ENCODE results near the gene FNDC3B.

The FNDC3B gene

DNA sequence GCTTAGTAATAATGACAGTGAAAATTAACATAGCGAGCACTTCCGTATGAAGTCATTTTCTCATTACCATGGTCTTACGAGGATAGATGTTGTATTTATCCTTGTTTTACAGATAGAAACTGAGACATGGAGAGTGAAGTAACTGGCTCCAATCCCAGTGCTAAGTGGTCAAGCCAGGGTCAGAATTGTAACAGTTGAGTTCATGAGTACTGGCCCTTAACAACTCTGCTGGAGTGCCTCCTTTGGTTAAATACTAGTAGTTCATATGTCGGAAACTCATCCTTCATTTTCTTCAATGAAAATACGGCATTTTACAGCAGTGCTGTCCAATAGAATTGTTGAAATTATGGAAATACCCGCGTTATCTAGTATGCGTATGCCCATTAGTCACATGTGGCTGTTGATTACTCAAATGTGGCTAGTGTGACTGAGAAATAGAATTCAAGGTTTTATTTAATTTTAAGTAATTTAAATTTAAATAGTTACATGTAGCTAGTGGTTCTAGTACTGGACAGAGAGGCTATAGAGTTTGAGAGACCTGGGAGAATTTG, 32.5 kb downstream of the FNDC3B start:
- DNase-seq (ENCODE audit: low read depth in 4 of 4, low spot score in 1 of 4): no peak

DNA sequence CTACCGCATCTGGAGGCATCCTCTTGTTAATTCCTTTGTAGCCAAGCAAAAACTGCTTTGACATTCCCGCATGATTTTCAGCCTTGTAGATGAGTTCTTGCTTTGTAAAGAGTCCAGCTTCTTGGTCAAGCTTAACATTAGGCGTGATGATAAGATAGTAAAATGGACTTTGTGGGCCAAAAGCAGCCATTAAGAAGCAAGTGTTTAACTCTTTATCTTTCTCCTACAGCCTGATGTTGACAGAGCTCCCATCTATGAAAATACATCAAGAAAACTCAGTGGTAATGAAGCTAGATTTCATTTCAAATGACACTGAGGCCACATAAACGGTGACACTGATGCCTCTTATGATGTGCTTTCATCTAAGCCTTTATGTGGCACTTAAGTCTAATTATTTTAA, 33.2 kb downstream of the FNDC3B start:
- no peak for DNase-seq (ENCODE audit: low read depth in 4 of 4, low spot score in 1 of 4)

DNA sequence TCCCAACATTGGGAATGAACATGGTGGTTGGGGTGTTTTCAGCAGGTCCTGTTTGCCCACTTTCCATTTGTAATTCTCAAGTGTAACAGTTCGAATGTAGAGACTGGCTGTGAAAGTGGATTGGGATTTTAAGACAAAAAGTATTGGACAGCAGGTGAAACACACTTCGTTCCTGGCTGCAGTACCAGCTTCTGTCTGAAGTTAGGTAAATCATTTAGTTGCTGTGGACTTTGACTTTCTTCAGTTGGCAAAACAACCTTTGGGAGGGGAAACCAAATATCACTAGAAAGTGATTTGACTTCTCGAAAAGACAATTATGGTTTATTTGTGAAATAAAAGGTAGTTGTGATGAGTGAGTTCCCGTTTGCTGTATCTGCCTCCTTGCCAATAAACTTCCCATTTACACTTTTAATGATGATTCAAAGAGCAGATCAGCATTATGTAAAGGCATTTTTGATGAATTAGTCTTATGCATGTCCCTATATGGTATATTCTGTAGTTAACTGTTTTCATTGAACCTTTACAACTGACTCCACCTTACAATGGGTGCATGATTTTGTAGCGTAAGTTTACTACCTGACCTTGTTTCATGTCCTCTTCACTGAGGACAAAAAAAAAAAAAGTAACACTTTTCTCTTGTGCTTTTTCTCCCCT, 34.0 kb downstream of the FNDC3B start:
- DNase-seq (ENCODE audit: low read depth in 4 of 4, low spot score in 1 of 4): no peak

DNA sequence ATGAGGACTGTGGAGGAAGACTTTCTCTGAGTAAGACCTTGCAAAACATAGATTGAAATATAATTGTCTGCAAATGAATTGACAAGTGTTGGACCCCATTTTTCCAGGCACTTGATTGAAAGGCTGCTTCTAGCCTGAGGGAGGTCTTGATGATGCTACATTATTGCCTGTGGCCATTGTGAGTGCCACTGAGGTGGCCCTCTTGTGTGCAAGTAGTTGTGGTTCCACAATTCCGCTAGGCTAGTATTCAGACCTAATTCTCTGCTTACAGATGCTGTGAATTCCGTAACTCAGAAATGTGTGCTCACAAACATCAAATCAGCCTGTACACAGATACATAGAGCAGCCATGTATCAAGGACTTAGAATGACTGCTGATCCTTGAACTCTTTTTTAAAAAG, 34.7 kb downstream of the FNDC3B start:
- no peak for DNase-seq (ENCODE audit: low read depth in 4 of 4, low spot score in 1 of 4)

DNA sequence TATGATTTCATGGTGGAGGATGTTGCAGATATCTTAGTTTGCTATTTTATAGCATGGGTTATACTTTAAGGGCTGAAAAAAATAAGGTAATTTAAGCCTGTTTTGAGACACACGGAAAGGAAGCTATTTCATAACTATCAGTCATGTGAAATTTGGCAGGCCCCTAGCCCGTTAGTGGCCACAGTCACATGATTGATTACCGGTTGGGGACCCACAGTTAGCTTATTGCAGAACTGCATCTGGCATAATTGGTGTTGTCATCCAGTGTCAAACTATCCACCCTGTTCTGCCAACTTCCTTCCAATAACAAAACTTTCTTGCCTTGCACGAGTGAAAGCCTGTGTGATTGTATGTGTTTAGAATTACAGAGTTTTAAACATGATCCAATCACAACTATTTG, 35.2 kb downstream of the FNDC3B start:
- DNase-seq (ENCODE audit: low read depth in 4 of 4, low spot score in 1 of 4): no peak

DNA sequence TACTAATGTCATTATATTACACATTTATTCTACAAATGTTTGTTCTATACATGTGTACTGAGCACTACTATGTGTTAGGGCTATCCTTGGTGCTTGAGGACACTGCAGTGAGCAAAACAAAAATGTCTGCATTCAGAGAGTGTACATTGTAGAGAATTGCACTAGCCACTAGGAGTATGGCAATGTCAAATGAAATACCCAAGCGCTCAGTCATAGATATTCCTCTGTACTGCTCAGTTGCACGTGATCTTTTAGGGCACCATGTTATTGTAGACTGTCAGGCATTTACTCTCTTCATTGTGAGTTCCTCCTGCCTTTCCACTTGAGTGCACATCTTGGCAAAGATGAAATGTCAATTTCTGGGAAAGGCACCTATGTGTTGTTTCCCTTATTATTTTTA, 36.8 kb downstream of the FNDC3B start:
- DNase-seq (ENCODE audit: low read depth in 4 of 4, low spot score in 1 of 4): no peak

DNA sequence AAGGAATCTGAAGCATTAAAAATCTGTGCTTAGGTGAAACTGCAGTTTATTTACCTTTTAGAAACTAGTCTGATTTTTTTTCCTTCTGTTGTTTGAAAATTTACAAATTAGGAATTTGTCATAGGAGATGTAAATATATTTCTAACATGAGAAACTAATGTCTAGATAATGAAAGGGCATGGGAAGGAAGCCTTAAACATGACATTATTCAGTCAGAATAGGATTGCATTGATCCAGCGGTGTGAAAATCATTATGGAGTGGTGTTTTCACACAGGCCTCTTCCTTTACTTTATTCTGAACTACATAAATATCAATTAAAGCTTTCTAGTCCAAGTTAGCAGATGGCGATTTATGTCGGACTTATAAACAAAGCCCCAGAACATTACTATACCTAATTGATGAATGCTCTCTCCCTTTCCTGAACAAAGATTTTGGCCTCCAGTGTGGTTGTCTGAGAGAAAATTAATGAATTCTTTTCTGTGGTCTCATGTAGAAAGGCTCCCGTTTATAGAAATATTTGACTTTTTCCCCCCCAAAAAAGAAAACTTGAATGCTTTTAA, 37.9 kb downstream of the FNDC3B start:
- DNase-seq (ENCODE audit: low read depth in 4 of 4, low spot score in 1 of 4): no peak

DNA sequence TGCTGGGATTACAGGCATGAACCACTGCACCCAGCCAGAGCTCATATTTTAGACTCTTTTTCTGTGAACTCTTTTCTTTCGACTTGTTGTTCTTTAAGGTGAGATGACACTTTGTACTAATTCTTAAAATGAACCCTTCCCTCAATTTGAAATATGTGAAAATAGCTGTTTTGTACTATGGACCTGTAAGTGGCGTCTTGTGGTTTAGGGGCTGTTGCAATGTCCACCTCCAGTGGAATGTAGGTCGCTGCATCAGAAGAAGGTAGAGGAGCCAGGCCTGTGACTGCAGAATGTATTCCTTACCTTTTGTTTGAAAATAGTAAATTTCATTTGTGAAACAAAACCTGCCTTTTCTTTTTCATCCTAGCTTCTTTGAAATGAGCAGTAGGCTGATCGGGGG, 38.9 kb downstream of the FNDC3B start:
- DNase-seq (ENCODE audit: low read depth in 4 of 4, low spot score in 1 of 4): no peak

DNA sequence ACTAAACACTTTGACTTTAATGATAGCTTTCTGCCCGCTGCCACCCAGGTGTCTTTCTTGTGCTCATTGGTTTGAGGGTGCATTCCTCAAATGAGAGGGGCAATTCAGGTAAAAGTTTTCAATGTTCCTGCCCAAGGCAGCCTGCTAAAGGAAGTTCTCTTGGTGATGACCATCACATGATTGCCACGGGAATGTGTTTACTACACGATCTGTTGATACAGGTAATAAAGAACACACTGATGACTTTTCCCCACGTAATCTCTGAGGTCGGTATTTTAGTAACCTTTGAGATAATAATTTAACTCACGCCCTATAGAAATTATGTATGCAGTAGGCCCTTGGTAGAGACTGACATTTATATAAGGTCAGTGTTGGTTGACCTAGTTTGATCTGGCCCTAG, 39.3 kb downstream of the FNDC3B start:
- no peak for DNase-seq (ENCODE audit: low read depth in 4 of 4, low spot score in 1 of 4)

DNA sequence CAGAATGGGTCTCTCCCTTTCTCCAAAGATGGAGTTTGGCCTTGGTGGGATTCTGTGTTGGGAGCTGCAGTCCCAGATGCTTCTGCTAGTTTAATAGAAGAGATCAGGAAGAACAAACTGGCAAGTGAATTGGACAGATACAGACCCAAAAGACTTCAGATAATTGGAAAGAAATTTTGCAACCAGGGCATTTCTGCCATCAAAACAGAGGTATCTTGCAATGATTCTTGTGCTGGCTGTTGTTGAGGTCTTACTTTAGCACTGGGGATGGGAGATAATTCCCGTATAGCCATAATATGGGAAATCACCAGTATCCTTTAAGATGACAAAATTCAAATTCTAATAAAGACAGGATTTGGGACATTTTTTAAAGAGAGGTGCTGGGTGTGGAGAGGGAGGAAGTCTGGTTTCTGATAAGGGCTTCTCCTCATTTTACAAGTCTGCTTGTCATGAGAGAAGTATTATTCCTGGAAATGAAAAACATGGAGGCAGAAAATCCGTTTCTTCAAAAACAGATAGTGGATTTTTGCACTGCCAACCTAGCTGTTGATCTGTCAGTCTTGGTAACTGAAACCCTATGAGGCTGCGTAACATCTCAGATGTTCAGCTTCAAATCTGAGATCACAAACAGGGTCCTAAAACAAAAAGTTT, 40.1 kb downstream of the FNDC3B start:
- DNase-seq (ENCODE audit: low read depth in 4 of 4, low spot score in 1 of 4): no peak

DNA sequence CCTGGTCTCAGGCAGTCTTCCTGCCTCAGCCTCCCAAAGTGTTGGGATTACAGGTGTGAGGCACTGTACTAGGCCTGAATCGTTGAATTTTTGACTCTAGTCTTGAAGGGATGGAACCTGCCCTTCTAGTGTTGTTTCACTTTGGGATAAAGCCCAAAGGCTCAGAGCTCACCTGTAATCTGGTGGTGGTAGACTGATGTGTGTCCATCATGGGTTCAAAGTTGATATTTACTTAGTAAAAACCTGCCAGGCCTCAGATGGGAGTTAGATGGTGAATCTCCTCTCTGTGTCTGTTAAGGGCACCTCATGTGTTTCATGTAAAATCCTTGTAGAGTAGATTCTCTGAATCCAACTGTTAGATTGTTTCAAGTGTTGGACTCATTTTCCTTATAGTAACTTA, 41.1 kb downstream of the FNDC3B start:
- no peak for DNase-seq (ENCODE audit: low read depth in 4 of 4, low spot score in 1 of 4)

DNA sequence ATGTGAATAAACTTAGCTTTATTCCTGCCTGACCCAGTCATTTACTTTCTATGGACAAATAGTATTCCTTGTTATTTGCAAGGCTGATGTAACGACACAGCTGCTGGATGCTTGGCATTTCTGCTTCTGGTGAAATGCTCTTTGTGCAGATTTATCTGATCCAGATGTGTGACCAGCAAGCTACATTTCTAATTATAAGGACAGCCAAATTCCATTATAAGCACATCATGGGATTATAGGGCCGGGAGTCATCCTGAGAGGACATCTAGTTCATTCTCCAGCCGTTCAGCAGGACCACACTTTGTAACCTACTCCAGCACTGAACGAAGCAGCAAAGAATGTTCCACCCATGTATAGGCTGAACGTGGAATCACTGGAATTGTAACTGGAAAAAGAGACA, 42.9 kb downstream of the FNDC3B start:
- no peak for DNase-seq (ENCODE audit: low read depth in 4 of 4, low spot score in 1 of 4)

DNA sequence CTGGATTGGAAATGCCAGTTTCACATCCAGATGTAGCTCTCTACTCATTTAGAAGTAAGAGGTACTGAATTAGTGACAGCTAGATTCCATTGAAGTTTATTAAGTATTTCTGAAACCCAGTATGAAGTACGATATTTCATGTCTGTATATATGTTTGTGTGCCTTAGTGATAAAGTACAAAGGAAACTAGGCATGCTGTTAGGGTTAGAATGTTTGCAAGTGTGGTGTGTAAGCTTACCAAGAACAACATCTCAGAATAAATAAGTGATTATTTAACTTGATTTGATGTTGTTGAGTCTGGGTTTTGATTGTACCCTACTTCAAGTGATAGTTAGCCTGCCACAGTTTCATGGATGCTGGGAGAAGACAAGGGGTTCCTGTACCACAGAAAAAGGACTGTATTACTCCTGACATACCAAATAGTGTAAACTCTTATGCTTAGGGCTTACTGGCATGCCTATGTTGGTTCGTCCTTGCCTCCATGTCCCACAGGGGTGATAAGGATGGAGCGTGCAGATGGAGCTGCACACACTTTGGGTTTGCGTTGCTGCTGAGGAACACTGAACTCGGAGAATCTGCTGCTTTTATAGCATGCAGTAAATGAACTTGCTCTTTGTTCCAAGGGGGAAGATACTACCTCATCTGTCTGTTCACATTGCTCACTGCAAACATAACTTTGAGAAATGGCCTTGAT, 43.6 kb downstream of the FNDC3B start:
- no peak for DNase-seq (ENCODE audit: low read depth in 4 of 4, low spot score in 1 of 4)

DNA sequence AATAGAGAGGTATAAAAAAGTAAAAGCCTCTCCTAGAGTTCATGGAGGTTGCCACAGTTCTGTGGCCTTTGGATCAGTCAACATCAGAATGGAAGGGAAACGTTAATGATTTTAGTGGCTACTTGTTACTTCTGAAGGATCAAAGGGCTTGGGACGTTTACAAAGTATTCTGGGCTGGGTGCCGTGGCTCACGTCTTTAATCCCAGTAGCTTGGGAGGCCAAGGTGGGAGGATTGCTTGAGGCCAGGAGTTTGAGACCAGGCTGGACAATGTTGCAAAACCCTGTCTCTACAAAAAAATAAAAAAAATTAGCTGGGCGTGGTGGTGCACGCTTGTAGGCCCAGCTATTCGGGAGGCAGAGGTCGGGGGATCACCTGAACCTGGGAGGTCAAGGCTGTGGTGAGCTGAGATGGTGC, 44.6 kb downstream of the FNDC3B start:
- no peak for DNase-seq (ENCODE audit: low read depth in 4 of 4, low spot score in 1 of 4)

DNA sequence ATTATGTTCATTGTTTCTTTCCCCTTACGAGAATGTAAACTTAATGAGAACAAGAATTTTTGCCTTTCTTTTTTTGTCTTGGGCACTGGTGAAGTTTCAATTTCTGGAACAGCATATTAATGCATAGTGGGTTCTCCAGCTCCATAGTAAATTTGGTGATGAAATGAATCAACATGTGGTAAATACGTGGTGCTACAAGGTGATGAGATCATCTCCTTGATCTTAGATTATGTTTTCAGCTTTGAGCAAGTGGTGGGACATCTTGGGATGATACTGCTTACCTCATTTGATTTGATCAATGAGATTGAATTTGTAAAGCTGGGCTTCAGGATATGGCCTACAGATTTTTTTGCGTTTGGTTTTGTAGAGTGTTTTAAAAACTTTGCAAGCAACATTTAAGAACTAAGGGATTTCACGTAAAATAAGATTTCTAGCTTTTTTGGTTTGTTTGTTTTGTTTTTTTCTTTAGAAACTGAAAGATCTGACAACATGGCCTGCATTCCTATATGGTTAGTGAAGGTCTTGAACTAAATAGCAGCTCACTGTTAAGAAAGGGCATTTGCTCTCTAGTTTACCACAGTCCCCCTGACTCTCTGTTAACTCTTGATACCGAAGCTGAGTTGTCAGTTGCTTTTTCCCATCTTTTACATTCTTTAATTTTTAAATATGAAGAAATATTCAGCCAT, 45.6 kb downstream of the FNDC3B start:
- DNase-seq (ENCODE audit: low read depth in 4 of 4, low spot score in 1 of 4): no peak

DNA sequence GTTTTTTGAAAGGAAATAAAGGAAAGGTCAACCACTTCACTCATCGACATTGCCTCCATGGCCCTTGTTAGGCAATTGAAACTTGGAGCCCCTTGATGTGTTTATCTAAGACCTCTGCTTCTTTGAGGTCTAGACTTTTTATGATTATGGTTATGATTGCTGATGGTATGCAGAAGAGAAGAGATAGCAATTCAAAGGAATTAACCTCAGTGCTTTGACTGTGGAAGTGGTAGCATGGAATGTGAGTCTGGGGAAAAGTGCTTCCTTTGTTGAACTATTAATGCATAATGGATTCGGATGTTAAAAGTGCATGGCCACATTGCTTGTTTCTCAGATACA, 46.1 kb downstream of the FNDC3B start:
- no peak for DNase-seq (ENCODE audit: low read depth in 4 of 4, low spot score in 1 of 4)

DNA sequence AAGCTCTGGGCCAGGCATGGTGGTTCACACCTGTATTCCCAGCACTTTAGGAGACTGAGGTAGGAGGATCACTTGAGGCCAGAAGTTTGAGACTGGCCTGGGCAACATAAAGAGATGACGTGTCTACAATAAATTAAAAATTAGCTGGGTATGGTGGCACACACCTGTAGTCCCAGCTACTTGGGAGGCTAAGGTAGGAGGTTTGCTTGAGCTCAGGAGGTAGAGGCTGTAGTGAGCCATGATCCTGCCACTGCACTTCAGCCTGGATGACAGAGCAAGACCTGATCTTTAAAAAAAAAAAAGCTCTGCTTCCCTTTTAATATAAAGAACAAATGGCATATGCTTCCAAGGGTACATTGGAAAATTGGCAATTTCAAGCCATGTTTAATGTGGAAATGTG, 46.7 kb downstream of the FNDC3B start:
- no peak for DNase-seq (ENCODE audit: low read depth in 4 of 4, low spot score in 1 of 4)

DNA sequence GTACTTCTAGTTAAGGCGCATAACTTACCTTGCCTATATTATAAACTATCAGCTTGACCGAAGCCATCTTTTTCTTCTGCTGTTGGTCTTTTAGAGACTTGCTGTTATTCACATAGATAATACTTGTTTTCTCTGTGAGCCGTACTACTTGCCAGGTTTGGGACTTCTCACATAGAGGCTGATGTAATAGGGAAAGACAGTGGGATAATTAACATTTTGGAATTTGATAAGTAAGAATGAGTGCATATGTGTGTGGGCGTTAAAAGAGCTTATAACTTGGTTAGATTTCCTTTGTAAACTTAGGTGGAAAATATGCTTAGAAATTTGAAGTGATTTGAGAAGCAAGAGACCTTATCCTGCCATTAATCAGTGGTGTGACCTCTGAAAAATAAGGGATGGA, 47.8 kb downstream of the FNDC3B start:
- no peak for DNase-seq (ENCODE audit: low read depth in 4 of 4, low spot score in 1 of 4)

DNA sequence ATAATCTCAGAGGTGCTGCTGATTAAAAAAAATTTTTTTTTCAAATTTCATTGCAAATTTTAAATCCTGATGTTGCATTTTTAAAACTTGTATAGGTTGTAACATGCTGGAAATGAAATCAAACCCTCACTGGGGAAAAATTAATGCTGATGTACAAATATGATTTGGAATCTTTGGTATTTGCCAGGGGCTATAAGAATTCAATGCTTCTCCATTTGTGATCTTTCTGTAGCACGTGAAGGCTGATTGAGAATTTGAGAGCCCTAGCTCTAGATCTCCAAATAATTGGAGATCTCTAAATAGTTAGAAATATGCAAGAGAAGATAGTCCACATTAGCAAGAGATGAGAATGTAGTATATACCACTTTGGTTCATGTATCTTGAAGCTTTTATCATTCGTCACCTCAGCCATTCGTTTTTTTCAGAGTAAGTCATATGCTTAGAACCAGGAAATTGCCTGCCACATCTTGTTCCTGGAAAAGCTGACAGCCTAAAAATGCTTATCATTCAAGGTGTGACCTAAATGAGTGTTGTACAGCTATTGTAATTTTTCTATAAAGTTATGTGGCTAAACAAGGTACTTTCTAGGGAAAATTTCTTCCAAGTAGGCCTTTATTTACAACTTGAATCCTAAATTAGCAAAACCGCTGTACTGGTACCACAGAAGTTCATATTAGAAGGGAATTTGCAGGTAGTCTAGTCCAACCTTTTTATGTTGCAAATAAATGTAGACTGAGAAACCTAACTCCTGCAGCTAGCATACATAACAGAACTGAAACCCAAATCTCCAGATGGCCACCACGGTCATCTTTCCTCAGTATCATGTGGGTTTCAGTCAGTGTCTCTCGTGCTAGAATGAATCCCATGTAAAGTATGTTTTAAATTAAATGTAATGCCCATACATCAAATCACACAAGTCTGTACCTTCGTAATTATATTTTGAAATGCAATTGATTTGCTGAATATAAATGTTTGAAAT, 48.5 kb downstream of the FNDC3B start:
- DNase-seq (ENCODE audit: low read depth in 4 of 4, low spot score in 1 of 4): no peak

DNA sequence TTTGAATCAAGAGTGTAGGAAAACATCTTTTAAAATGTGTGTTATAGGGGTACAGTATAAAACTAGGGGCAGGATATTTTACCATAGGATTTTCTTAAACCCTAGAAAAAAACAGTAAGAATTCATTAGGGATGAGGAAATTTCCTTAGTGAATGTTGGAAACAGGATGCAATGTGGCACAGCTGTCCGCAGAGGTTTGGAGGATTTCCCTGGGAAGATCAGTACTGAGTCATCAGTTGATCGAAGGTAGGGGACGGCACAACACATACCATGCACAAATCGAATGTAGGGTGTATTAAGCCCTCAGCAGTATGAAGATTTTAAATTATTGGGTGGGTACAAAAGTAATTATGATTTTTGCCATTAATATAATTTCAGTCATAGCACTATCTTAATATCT, 49.9 kb downstream of the FNDC3B start:
- DNase-seq (ENCODE audit: low read depth in 4 of 4, low spot score in 1 of 4): no peak
